ENCODE measurements around the gene ARMH1. TPM values are rescaled to one million over a fixed set of nuclear protein-coding genes. Genes with fewer than 3 reads are reported as not detected.

Gene ARMH1
- total and polyA plus RNA-seq, 2 donors (not counting 1 experiment from before 2014, with no cell fraction given) = 10.2 to 225 TPM

GRCh38 chr1:44723496-44724295 is 49.2 kb downstream of the ARMH1 start:
- no peaks in the 10 kb centered on the region for H4K20me1 ChIP-seq (ENCODE audit: control insufficient read depth, insufficient read depth, low read length, poor library complexity, severe bottlenecking)
- H3K27me3 Mint-ChIP-seq = no peaks in the 10 kb centered on the region
- no peaks in the 10 kb centered on the region for H3K36me3 ChIP-seq (replicated peaks in 1 of 2; ENCODE audit: control extremely low read depth in 1 of 2, control insufficient read depth in 1 of 2, extremely low read depth in 1 of 2, insufficient read depth in 2 of 2, low read length in 1 of 2)
- H3K4me2 ChIP-seq (replicated peaks; ENCODE audit: low read depth, low read length, poor library complexity, severe bottlenecking) = peak overlapping the region; percentile 80
- H3K27me3 ChIP-seq (replicated peaks in 1 of 4; ENCODE audit: control extremely low read depth in 1 of 4, control insufficient read depth in 3 of 4, insufficient read depth in 4 of 4, low read length in 3 of 4) = no peaks in the 10 kb centered on the region
- no peaks in the 10 kb centered on the region for H3K79me2 ChIP-seq (ENCODE audit: control insufficient read depth, insufficient read depth, low read length)
- 67% methylated on average over 18 of the region's 28 CpGs for WGBS (ENCODE audit: insufficient coverage)
- H3K9me3 ChIP-seq (ENCODE audit: control extremely low read depth in 1 of 3, control insufficient read depth in 2 of 3, insufficient read depth in 1 of 3, low read length in 2 of 3) = peaks cover 0 to 6% (median 0%) of the 10 kb centered on the region in 3 donors
- H3K9ac ChIP-seq (ENCODE audit: low read length) = peak overlapping the region; percentile 52
- DNase-seq (peak; percentile 84), ATAC-seq (ENCODE audit: low read depth) (peak; percentile 40)
- peak overlapping the region; percentile 66 for H3K4me3 Mint-ChIP-seq
- TF ChIP-seq CTCF (IDR thresholded peaks at IDR 0.05) (no peak), EZH2 (IDR thresholded peaks at IDR 0.05; ENCODE audit: borderline replicate concordance, insufficient read depth, low read depth, low read length, poor library complexity, severe bottlenecking) (no peak)
- peak overlapping the region; percentile 66 to 75 for H3K27ac ChIP-seq (ENCODE audit: low read length in 2 of 2)
- H3K4me3 ChIP-seq (ENCODE audit: control extremely low read depth in 1 of 5, extremely low read depth in 1 of 5, insufficient read depth in 1 of 5, low read depth in 2 of 5, low read length in 4 of 5) = peak overlapping the region; percentile 4 to 63 (median 39)
- H3K9me3 Mint-ChIP-seq (ENCODE audit: insufficient read depth) = no peaks in the 10 kb centered on the region
- H3K4me1 ChIP-seq (ENCODE audit: control insufficient read depth in 2 of 2, insufficient read depth in 2 of 2, low read length in 2 of 2) = peaks cover 37 to 42% of the 10 kb centered on the region in 2 donors
- peak overlapping the region; percentile 96 for H3K27ac Mint-ChIP-seq
- peaks cover 56% of the 10 kb centered on the region for H3K4me1 Mint-ChIP-seq
- ChIA-PET POLR2A (interaction anchor here (2.7 to 4.3 kb wide), 2 partner anchors 11 to 85 kb away, joined by 21 to 34 read pairs; partner anchors contain the start of genes BTBD19 and DYNLT4), CTCF (interaction anchor here (0.7 to 14.7 kb wide), 2 partner anchors 6 to 9 kb away, joined by 3 to 196 read pairs; partner anchors contain the start of gene RNU5D-1)
- H2AFZ ChIP-seq (ENCODE audit: insufficient read depth, low read depth, low read length, poor library complexity, severe bottlenecking) = peak overlapping the region; percentile 64
- intact Hi-C loops (cut with micrococcal nuclease) = loop anchor here (2.0 to 5.0 kb wide), 2 partner anchors 15 to 51 kb away; partner anchors contain the start of genes ARMH1, KIF2C and TMEM53

All from B cell (primary cell).